Endodermal cell (in vitro differentiated cells): ENCODE results near the gene GJC2. TPM values are rescaled to one million over a fixed set of nuclear protein-coding genes. Genes with fewer than 3 reads are reported as not detected.

ENCODE experiments used
- DNase-seq: peaks from one replicate; pipeline ENCODE4 v3.0.0-alpha.2; 2017
- H3K27ac ChIP-seq: 2 replicates; pipeline ENCODE4 v1.5.1; 2013; ENCODE audit warnings: mild to moderate bottlenecking, low read depth, low read length, moderate library complexity
- H3K27me3 ChIP-seq: 2 replicates; pipeline ENCODE4 v1.6.1; 2013; ENCODE audit warnings: mild to moderate bottlenecking, low read length, moderate library complexity; ENCODE audit not compliant: insufficient read depth, control insufficient read depth, poor library complexity, severe bottlenecking
- H3K36me3 ChIP-seq: 2 replicates; pipeline ENCODE4 v1.7.0; 2013; ENCODE audit warnings: mild to moderate bottlenecking, low read length, moderate library complexity; ENCODE audit not compliant: control insufficient read depth, insufficient read depth
- H3K4me1 ChIP-seq: one replicate; pipeline ENCODE4 v1.7.0; 2013; ENCODE audit warnings: low read length; ENCODE audit not compliant: control insufficient read depth, insufficient read depth
- H3K4me3 ChIP-seq: 2 replicates; pipeline ENCODE4 v1.5.1; 2013; ENCODE audit warnings: mild to moderate bottlenecking, low read length, moderate library complexity
- H3K9ac ChIP-seq: 2 replicates; pipeline ENCODE4 v1.6.1; 2013; ENCODE audit warnings: mild to moderate bottlenecking, low read length, moderate library complexity; ENCODE audit not compliant: poor library complexity, severe bottlenecking; ENCODE audit errors: extremely low read depth
- H3K9me3 ChIP-seq: 2 replicates; pipeline ENCODE4 v1.6.1; 2013; ENCODE audit warnings: mild to moderate bottlenecking, low read length, moderate library complexity; ENCODE audit not compliant: control insufficient read depth
- H3K27ac Mint-ChIP-seq: 2 replicates; pipeline ENCODE4 v1.8.0; 2020; ENCODE audit warnings: mixed read lengths
- H3K27me3 Mint-ChIP-seq: 2 replicates; pipeline ENCODE4 v1.8.0; 2021; ENCODE audit warnings: mild to moderate bottlenecking, mixed read lengths; ENCODE audit not compliant: insufficient read depth
- H3K36me3 Mint-ChIP-seq: 2 replicates; pipeline ENCODE4 v1.8.0; 2020; ENCODE audit warnings: low read depth, mixed read lengths
- H3K4me1 Mint-ChIP-seq: 2 replicates; pipeline ENCODE4 v1.8.0; 2020; ENCODE audit warnings: mixed read lengths
- H3K4me3 Mint-ChIP-seq: 2 replicates; pipeline ENCODE4 v1.8.0; 2020; ENCODE audit warnings: mild to moderate bottlenecking, moderate library complexity, mixed read lengths
- H3K9me3 Mint-ChIP-seq: 2 replicates; pipeline ENCODE4 v1.8.0; 2020; ENCODE audit warnings: mild to moderate bottlenecking, mixed read lengths
- CTCF ChIP-seq: fragments of 200-600 bp; sonication (generic); conservative IDR thresholded peaks from 2 replicates; pipeline ENCODE4 v1.5.0; 2021; ENCODE audit warnings: antibody characterized with exemption, mild to moderate bottlenecking
- whole genome bisulfite sequencing, 2 experiments: methylation state at CpG; one replicate each; pipeline versions ENCODE4 v1.1.5 to v1.1.7; 2013; ENCODE audit warnings: missing lambda C conversion rate in 2 of 2, mixed read lengths in 1 of 2; ENCODE audit not compliant: insufficient coverage in 1 of 2, insufficient read length in 1 of 2; 5-methylcytosine and 5-hydroxymethylcytosine counted together
- long read RNA-seq, 4 experiments: library from polyadenylated mRNA in 2 of 4; library from RNA in 1 of 4; library from capped mRNA in 1 of 4; stranded (forward) in 3 of 4; unstranded in 1 of 4; transcript quantifications; one replicate each; pipeline ENCODE4 v2.0.0, GENCODE V29; 2020 to 2021; ENCODE audit warnings: inconsistent platforms in 1 of 4
- polyA plus RNA-seq, 2 experiments: library from polyadenylated mRNA; stranded (reverse); fragments of 50-300 nt; gene quantifications; one replicate each; pipeline ENCODE4 v1.2.3, GENCODE V29; 2013
- total RNA-seq, 2 donors: library from RNA; stranded (reverse); fragmentation: NEBNext Ultra II Directional in 1 of 2; extraction: Animal tissue kit (Norgen Biotek cat#: 25700) in 1 of 2; gene quantifications; 2 replicates in 1 of 2; 3 replicates in 1 of 2; pipeline ENCODE4 v1.2.1, GENCODE V29; 2021

GJC2 gene
- under 1 TPM; 0.53 to 0.60 TPM for total RNA-seq
- 0.71 TPM for polyA plus RNA-seq (2013, experiment 1 of 2)
- 0.37 TPM for polyA plus RNA-seq (2013, experiment 2 of 2)
- long read RNA-seq, experiment 1 = 0 reads
- long read RNA-seq, experiment 2 = 0 reads
- long read RNA-seq, experiment 3 = 0 reads
- long read RNA-seq, experiment 4 = 0 reads

- peak; percentile 69 for DNase-seq
Observed at GRCh38 chr1:228149406-228150119, at the start of gene GJC2. Gene GJC2, plus strand, starts transcription at chr1:228149930. Its CDS starts 7,829 bp downstream, at chr1:228157759.

GRCh38 chr1:228100822-228101613 lies 48.7 kb upstream of the GJC2 start:
- 92 to 98% methylated on average over 5 to 12 of the region's 12 CpGs for WGBS, 2 experiments
- H3K36me3 Mint-ChIP-seq = peaks cover 37% of the 10 kb centered on the region
- Histone ChIP-seq H3K4me3 (peak overlapping the region; percentile 80), H3K27ac (no peak overlapping the region), H3K36me3 (peaks cover 54% of the 10 kb centered on the region), H3K9ac (no peak overlapping the region), H3K9me3 (no peaks in the 10 kb centered on the region), H3K27me3 (no peaks in the 10 kb centered on the region), H3K4me1 (peaks cover 5% of the 10 kb centered on the region)
- no peaks in the 10 kb centered on the region for H3K4me1 Mint-ChIP-seq
- no peak for TF ChIP-seq CTCF
- peak; percentile 50 for DNase-seq
- no peaks in the 10 kb centered on the region for H3K9me3 Mint-ChIP-seq
- no peak overlapping the region for H3K27ac Mint-ChIP-seq
- H3K4me3 Mint-ChIP-seq = peak overlapping the region; percentile 88
- no peaks in the 10 kb centered on the region for H3K27me3 Mint-ChIP-seq

More at GRCh38 chr1:228149406-228150119, at the start of gene GJC2:
- no peak for TF ChIP-seq CTCF
- H3K9me3 ChIP-seq = no peaks in the 10 kb centered on the region
- H3K27ac ChIP-seq = peak within 1 kb of the TSS; percentile 49
- no peak within 1 kb of the TSS for H3K4me3 Mint-ChIP-seq
- no peaks in the 10 kb centered on the region for H3K4me1 ChIP-seq
- no peaks in the 10 kb centered on the region for H3K4me1 Mint-ChIP-seq
- H3K4me3 ChIP-seq = no peak within 1 kb of the TSS
- H3K36me3 ChIP-seq = peaks cover 3% of the 10 kb centered on the region
- H3K27me3 Mint-ChIP-seq = no peaks in the 10 kb centered on the region
- no peaks in the 10 kb centered on the region for H3K36me3 Mint-ChIP-seq
- no peak within 1 kb of the TSS for H3K27ac Mint-ChIP-seq
- H3K9ac ChIP-seq = no peak within 1 kb of the TSS
- H3K9me3 Mint-ChIP-seq = no peaks in the 10 kb centered on the region
- WGBS, 2 experiments = 70 to 81% methylated on average over 2 to 17 of the region's 17 CpGs
- no peaks in the 10 kb centered on the region for H3K27me3 ChIP-seq

GRCh38 chr1:228101614-228101993 lies 48.1 kb upstream of the GJC2 start:
- Histone ChIP-seq H3K9me3 (no peaks in the 10 kb centered on the region), H3K4me1 (peaks cover 5% of the 10 kb centered on the region), H3K27ac (no peak overlapping the region), H3K27me3 (no peaks in the 10 kb centered on the region), H3K9ac (no peak overlapping the region), H3K36me3 (peaks cover 53% of the 10 kb centered on the region), H3K4me3 (peak overlapping the region; percentile 80)
- Mint-ChIP-seq H3K9me3 (no peaks in the 10 kb centered on the region), H3K4me1 (no peaks in the 10 kb centered on the region), H3K27me3 (no peaks in the 10 kb centered on the region), H3K36me3 (peaks cover 39% of the 10 kb centered on the region), H3K27ac (no peak overlapping the region), H3K4me3 (peak overlapping the region; percentile 88)
- TF ChIP-seq CTCF = no peak
- DNase-seq = no peak
- WGBS, 2 experiments = 66 to 80% methylated on average over 10 to 15 of the region's 15 CpGs
